GM23338 (cell line): ENCODE measurements around the gene LYZL2. TPM values are rescaled to one million over a fixed set of nuclear protein-coding genes. Genes with fewer than 3 reads are reported as not detected.
A peak's percentile ranks its signal among the peaks of the same experiment; 100 is the strongest.

Source experiments
- ATAC-seq: fragments of 200-7000 bp; cut with Tn5 transposase; 3 replicates; pipeline ENCODE4 v1.9.1; 2020
- DNase-seq: peaks from one replicate; pipeline ENCODE4 v3.0.0-alpha.2; 2015; ENCODE audit warnings: low spot score
- H2AFZ ChIP-seq: fragments of 200-600 bp; sonication (generic); 2 replicates; pipeline ENCODE4 v1.8.0; 2016; ENCODE audit warnings: antibody characterized with exemption, mild to moderate bottlenecking, moderate library complexity
- H3F3A ChIP-seq: fragments of 200-600 bp; sonication (generic); replicated peaks from 2 replicates; pipeline ENCODE4 v1.8.0; 2017; ENCODE audit warnings: antibody characterized with exemption, mixed run types, low read depth
- H3K27ac ChIP-seq: fragments of 200-600 bp; sonication (generic); 2 replicates; pipeline ENCODE4 v1.6.1; 2016; ENCODE audit warnings: low read depth
- H3K27me3 ChIP-seq: fragments of 200-600 bp; sonication (generic); 2 replicates; pipeline ENCODE4 v1.8.0; 2016; ENCODE audit warnings: mild to moderate bottlenecking, mixed run types, moderate library complexity; ENCODE audit not compliant: insufficient read depth
- H3K36me3 ChIP-seq: fragments of 200-600 bp; sonication (generic); 2 replicates; pipeline ENCODE4 v1.8.0; 2016; ENCODE audit warnings: mild to moderate bottlenecking; ENCODE audit not compliant: insufficient read depth
- H3K4me1 ChIP-seq: fragments of 200-600 bp; sonication (generic); 2 replicates; pipeline ENCODE4 v1.8.0; 2016; ENCODE audit warnings: mild to moderate bottlenecking, moderate library complexity; ENCODE audit not compliant: insufficient read depth
- H3K4me2 ChIP-seq: fragments of 200-600 bp; sonication (generic); 2 replicates; pipeline ENCODE4 v1.7.1; 2017; ENCODE audit warnings: mixed run types
- H3K4me3 ChIP-seq: fragments of 200-600 bp; sonication (generic); 2 replicates; pipeline ENCODE4 v1.6.1; 2016; ENCODE audit warnings: mixed run types
- H3K79me2 ChIP-seq: fragments of 200-600 bp; sonication (generic); replicated peaks from 2 replicates; pipeline ENCODE4 v1.8.0; 2017; ENCODE audit warnings: mild to moderate bottlenecking; ENCODE audit not compliant: insufficient read depth
- H3K9me2 ChIP-seq: fragments of 200-600 bp; sonication (generic); 2 replicates; pipeline ENCODE4 v1.8.0; 2017; ENCODE audit not compliant: insufficient read depth
- H4K20me1 ChIP-seq: fragments of 200-600 bp; sonication (generic); replicated peaks from 2 replicates; pipeline ENCODE4 v1.8.0; 2017; ENCODE audit warnings: mild to moderate bottlenecking; ENCODE audit not compliant: insufficient read depth
- H3K27ac Mint-ChIP-seq: 2 replicates; pipeline ENCODE4 v1.8.0; 2020; ENCODE audit warnings: inconsistent platforms, mild to moderate bottlenecking, moderate library complexity, mixed read lengths
- H3K27me3 Mint-ChIP-seq: 3 replicates; pipeline ENCODE4 v1.8.0; 2022; ENCODE audit warnings: low read depth, mild to moderate bottlenecking, moderate library complexity, mixed read lengths, inconsistent platforms; ENCODE audit not compliant: insufficient read depth, poor library complexity
- H3K36me3 Mint-ChIP-seq: 3 replicates; pipeline ENCODE4 v1.8.0; 2021; ENCODE audit warnings: low read depth, mild to moderate bottlenecking, inconsistent platforms, moderate library complexity, mixed read lengths
- H3K4me1 Mint-ChIP-seq: 3 replicates; pipeline ENCODE4 v1.8.0; 2020; ENCODE audit warnings: mild to moderate bottlenecking, inconsistent platforms, mixed read lengths
- H3K4me3 Mint-ChIP-seq: 3 replicates; pipeline ENCODE4 v1.8.0; 2021; ENCODE audit warnings: moderate library complexity, mild to moderate bottlenecking, inconsistent platforms, mixed read lengths
- H3K9me3 Mint-ChIP-seq: 3 replicates; pipeline ENCODE4 v1.8.0; 2020; ENCODE audit warnings: moderate library complexity, mild to moderate bottlenecking, inconsistent platforms, mixed read lengths
- CREB1 ChIP-seq: fragments of 250-450 bp; sonication (Bioruptor Pico); IDR thresholded peaks from 2 replicates; pipeline ENCODE4 v1.5.0; 2020; ENCODE audit warnings: low read depth, mild to moderate bottlenecking, moderate library complexity
- CTCF ChIP-seq, 2 experiments: fragments of 200-600 bp in 1 of 2; sonication (generic) in 1 of 2; conservative IDR thresholded peaks; 2 replicates each; pipeline versions ENCODE4 v1.5.1 to v1.6.1; 2016 to 2017; ENCODE audit warnings: antibody characterized with exemption in 2 of 2, low read depth in 2 of 2, mild to moderate bottlenecking in 2 of 2, moderate library complexity in 1 of 2
- ETS1 ChIP-seq: IDR thresholded peaks from 2 replicates; pipeline ENCODE4 v1.6.1; 2016; ENCODE audit warnings: antibody characterized with exemption
- EZH2 ChIP-seq: fragments of 200-600 bp; sonication (generic); IDR thresholded peaks from one replicate; pipeline ENCODE4 v1.8.0; 2017; ENCODE audit warnings: antibody characterized with exemption, mild to moderate bottlenecking, low read depth; ENCODE audit not compliant: unreplicated experiment
- EZH2phosphoT487 ChIP-seq: fragments of 200-600 bp; sonication (generic); IDR thresholded peaks from one replicate; pipeline ENCODE4 v1.8.1; 2018; ENCODE audit warnings: antibody characterized with exemption; ENCODE audit not compliant: unreplicated experiment
- JUNB ChIP-seq: IDR thresholded peaks from one replicate; pipeline ENCODE4 v1.6.1; 2016; ENCODE audit warnings: antibody characterized with exemption; ENCODE audit not compliant: unreplicated experiment
- NANOG ChIP-seq: IDR thresholded peaks from 2 replicates; pipeline ENCODE4 v1.6.1; 2016; ENCODE audit warnings: antibody characterized with exemption, borderline replicate concordance
- POLR2AphosphoS5 ChIP-seq: IDR thresholded peaks from 2 replicates; pipeline ENCODE4 v1.6.1; 2016; ENCODE audit warnings: antibody characterized with exemption, low read depth
- REST ChIP-seq: IDR thresholded peaks from one replicate; pipeline ENCODE4 v1.6.1; 2018; ENCODE audit warnings: antibody characterized with exemption; ENCODE audit not compliant: unreplicated experiment
- STAT1 ChIP-seq: IDR thresholded peaks from one replicate; pipeline ENCODE4 v1.6.1; 2016; ENCODE audit warnings: antibody characterized with exemption; ENCODE audit not compliant: unreplicated experiment
- ZNF114 ChIP-seq: fragments of 250-450 bp; sonication (Bioruptor Pico); IDR thresholded peaks from 2 replicates; pipeline ENCODE4 v1.5.0; 2020; ENCODE audit warnings: mild to moderate bottlenecking, moderate library complexity
- ZNF331 ChIP-seq: fragments of 250-450 bp; sonication (Bioruptor Pico); IDR thresholded peaks from 2 replicates; pipeline ENCODE4 v1.5.0; 2020; ENCODE audit warnings: low read depth, mild to moderate bottlenecking, moderate library complexity
- ZNF462 ChIP-seq: fragments of 250-450 bp; sonication (Bioruptor Pico); IDR thresholded peaks from 2 replicates; pipeline ENCODE4 v1.5.0; 2020; ENCODE audit warnings: mild to moderate bottlenecking, moderate library complexity
- polyA plus RNA-seq: library from polyadenylated mRNA; unstranded; fragments of >200 nt; fragmentation: Nextera tagmentation; extraction: Ambion mirVana; gene quantifications from 2 replicates; pipeline ENCODE4 v1.2.1, GENCODE V29; 2016
- total RNA-seq: library from RNA; depleted of rRNA; stranded (reverse); fragments of >200 nt; shearing (Covaris generic); gene quantifications from 2 replicates; pipeline ENCODE4 v1.2.3, GENCODE V29; 2014

LYZL2 gene
- total and polyA plus RNA-seq, 2 experiments from 2014 or later = not detected

- Mint-ChIP-seq H3K9me3 (no peaks in the 10 kb centered on the region), H3K27ac (no peak overlapping the region), H3K27me3 (peaks cover 2% of the 10 kb centered on the region), H3K4me3 (no peak overlapping the region), H3K4me1 (peaks cover 16% of the 10 kb centered on the region), H3K36me3 (no peaks in the 10 kb centered on the region)
- Histone ChIP-seq H3F3A (no peaks in the 10 kb centered on the region), H3K27me3 (no peaks in the 10 kb centered on the region), H4K20me1 (no peaks in the 10 kb centered on the region), H3K79me2 (no peaks in the 10 kb centered on the region), H2AFZ (peak overlapping the region; percentile 72), H3K4me2 (no peak overlapping the region), H3K9me2 (no peaks in the 10 kb centered on the region), H3K36me3 (no peaks in the 10 kb centered on the region), H3K4me3 (no peak overlapping the region), H3K4me1 (peaks cover 13% of the 10 kb centered on the region), H3K27ac (no peak overlapping the region)
- TF ChIP-seq EZH2phosphoT487 (no peak), NANOG (no peak), CREB1 (CRISPR knock-in tag) (no peak), JUNB (no peak), REST (no peak), POLR2AphosphoS5 (no peak), EZH2 (no peak), ZNF114 (no peak), ETS1 (no peak), STAT1 (no peak), ZNF331 (CRISPR knock-in tag) (no peak), ZNF462 (CRISPR knock-in tag) (no peak), CTCF (conservative IDR thresholded peaks at IDR 0.05; ENCODE audit: low read depth in 2 of 2) (no peak)
- DNase-seq = no peak
- no peak for ATAC-seq
These were observed 45.7 kb downstream of the LYZL2 start for GRCh38 chr10:30583778-30584415.
